GM19455 (cell line): ENCODE results near the gene RAB42.

Experiments used
- ATAC-seq: cut with Tn5 transposase; IDR thresholded peaks from one replicate; pipeline ENCODE4 v1.9.1; 2021; ENCODE audit not compliant: unreplicated experiment

The RAB42 gene

GRCh38 chr1:28644494-28644893 is 52.4 kb downstream of the RAB42 start:
- no peak for ATAC-seq
